ENCODE results near the gene MBNL2.
A peak's percentile ranks its signal among the peaks of the same experiment; 100 is the strongest.

The MBNL2 gene

GRCh38 chr13:97327506-97328221, 105.5 kb downstream of the MBNL2 start:
- DNase-seq (ENCODE audit: low read depth), result no peak
- TF ChIP-seq, protein P1, sequence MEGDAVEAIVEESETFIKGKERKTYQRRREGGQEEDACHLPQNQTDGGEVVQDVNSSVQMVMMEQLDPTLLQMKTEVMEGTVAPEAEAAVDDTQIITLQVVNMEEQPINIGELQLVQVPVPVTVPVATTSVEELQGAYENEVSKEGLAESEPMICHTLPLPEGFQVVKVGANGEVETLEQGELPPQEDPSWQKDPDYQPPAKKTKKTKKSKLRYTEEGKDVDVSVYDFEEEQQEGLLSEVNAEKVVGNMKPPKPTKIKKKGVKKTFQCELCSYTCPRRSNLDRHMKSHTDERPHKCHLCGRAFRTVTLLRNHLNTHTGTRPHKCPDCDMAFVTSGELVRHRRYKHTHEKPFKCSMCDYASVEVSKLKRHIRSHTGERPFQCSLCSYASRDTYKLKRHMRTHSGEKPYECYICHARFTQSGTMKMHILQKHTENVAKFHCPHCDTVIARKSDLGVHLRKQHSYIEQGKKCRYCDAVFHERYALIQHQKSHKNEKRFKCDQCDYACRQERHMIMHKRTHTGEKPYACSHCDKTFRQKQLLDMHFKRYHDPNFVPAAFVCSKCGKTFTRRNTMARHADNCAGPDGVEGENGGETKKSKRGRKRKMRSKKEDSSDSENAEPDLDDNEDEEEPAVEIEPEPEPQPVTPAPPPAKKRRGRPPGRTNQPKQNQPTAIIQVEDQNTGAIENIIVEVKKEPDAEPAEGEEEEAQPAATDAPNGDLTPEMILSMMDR (IDR thresholded peaks at IDR 0.05; ENCODE audit: control insufficient read depth, insufficient read depth, low read depth, low read length, missing control alignments), result no peak

DNA sequence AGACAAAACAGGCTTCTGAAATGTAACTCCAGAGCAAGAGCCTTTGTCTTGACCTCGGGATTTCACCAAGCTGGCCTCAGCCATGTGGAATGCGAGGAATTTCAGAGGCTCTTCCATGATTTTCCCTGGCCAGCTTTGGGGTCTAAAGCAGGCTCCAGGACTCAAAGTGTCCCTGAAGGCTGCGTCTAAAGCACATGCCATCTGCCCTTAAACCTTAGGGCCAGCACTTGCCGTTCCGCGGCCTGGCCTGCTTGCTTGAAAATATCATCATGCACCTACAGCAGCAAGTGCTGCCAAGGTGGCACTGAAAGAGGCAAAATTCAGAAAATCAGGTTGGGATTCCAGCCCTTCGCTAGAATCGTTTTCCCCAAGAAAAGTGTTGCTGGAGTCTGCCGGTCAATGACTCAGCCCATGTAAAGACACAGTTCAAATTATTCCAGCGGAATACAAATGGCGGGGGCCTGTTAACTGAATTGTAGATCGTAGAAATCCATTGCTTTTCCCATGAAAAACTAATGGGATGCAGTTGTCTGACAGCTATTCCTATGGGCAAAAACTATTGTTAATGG, 106.2 kb downstream of the MBNL2 start:
- peak; percentile 41 for DNase-seq (ENCODE audit: low read depth)
- TF ChIP-seq, protein P1 (IDR thresholded peaks at IDR 0.05; ENCODE audit: control insufficient read depth, insufficient read depth, low read depth, low read length, missing control alignments), result no peak
- H3K4me3 ChIP-seq (ENCODE audit: control insufficient read depth, low read depth, low read length), result no peak overlapping the region

More at GRCh38 chr13:97327506-97328221, 105.5 kb downstream of the MBNL2 start:
- H3K4me3 ChIP-seq (ENCODE audit: control insufficient read depth, low read depth, low read length), result no peak overlapping the region

DNA sequence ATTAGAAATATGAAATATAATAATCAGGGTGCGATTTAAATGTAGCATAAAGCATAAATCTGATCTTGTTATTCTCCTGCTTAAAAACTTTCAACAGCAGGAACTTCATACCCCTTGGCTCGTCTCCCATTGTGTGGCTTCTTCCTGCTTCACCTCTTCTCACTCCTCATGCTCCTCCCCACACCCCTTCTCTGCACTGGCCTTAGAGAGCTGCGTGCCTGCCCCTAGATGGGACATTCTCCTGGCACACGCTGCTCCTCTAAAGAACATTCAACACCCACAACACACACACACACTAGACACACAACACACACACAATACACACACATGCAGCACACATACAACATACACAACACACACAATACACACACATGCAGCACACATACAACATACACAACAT, 107.2 kb downstream of the MBNL2 start:
- no peak for DNase-seq (ENCODE audit: low read depth)
- no peak overlapping the region for H3K4me3 ChIP-seq (ENCODE audit: control insufficient read depth, low read depth, low read length)
- TF ChIP-seq, protein P1 (IDR thresholded peaks at IDR 0.05; ENCODE audit: control insufficient read depth, insufficient read depth, low read depth, low read length, missing control alignments), result no peak

DNA sequence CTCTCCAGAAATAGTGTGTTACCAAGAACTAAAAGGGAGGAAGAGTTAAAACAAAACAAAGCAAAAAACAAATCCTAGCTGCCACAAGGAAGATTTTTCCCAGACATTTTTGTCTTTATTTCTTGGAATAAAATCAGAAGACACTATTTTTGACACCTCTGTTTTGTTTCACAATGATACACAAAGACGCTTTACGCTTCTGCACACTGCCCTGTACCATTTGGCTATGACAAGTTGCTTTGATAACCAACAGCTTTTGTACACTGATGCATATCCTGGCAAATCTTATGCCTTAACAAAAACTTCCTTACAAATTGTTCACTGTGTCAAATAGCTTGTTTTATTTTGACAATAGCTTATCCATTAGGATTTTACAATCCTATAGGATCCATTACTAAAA, 108.3 kb downstream of the MBNL2 start:
- TF ChIP-seq, protein P1 (IDR thresholded peaks at IDR 0.05; ENCODE audit: control insufficient read depth, insufficient read depth, low read depth, low read length, missing control alignments), result no peak
- no peak overlapping the region for H3K4me3 ChIP-seq (ENCODE audit: control insufficient read depth, low read depth, low read length)
- DNase-seq (ENCODE audit: low read depth), result no peak

GRCh38 chr13:97332742-97333141, 110.6 kb downstream of the MBNL2 start:
- DNase-seq (ENCODE audit: low read depth), result no peak
- TF ChIP-seq, protein P1 (IDR thresholded peaks at IDR 0.05; ENCODE audit: control insufficient read depth, insufficient read depth, low read depth, low read length, missing control alignments), result no peak
- H3K4me3 ChIP-seq (ENCODE audit: control insufficient read depth, low read depth, low read length), result no peak overlapping the region

GRCh38 chr13:97333983-97334382, 111.8 kb downstream of the MBNL2 start:
- TF ChIP-seq, protein P1 (IDR thresholded peaks at IDR 0.05; ENCODE audit: control insufficient read depth, insufficient read depth, low read depth, low read length, missing control alignments), result no peak
- no peak for DNase-seq (ENCODE audit: low read depth)
- no peak overlapping the region for H3K4me3 ChIP-seq (ENCODE audit: control insufficient read depth, low read depth, low read length)
